ENCODE results near the gene MYCBP2. TPM values are rescaled to one million over a fixed set of nuclear protein-coding genes. Genes with fewer than 3 reads are reported as not detected.

Gene MYCBP2
- total RNA-seq, 1 experiment from 2014 or later, result 57.8 TPM

DNA sequence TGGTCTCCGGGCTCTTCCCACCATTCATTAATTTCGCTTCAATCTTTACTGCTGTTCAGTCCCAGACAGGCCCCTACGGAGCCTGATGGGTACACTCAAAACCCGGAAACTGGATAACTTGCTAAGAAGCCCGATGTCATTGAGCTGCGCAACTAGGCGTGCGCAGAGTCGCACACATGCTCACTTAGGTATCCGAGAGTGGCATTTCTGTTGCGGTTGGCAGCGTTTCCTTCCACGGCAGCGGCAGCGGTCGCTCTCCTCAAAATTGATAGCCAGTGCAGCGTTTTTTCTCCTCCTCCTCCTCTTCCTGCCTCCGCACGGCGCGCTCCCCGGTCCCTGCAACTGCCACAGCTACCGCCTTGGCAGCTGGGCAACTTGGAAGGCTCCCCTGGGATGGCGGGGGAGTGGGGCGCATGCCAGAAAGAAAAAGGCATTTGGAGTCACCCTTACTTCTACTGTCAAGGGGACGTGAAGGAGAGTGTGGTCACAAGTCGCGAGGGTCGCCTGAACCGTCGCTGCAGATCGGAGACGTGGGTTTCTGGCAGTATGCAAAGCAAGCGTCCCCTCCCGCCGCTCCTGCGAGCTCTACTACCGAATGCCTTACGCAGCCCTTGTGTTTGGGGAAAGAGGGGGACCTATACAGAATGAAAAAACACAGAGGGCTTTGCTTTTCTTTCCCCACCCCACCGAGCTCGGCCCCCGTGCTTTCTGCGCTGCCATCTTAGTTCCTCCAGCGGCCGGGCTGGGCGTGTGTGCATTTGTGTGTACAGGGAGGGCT is 2.4 kb upstream of the MYCBP2 start:
- TF ChIP-seq EZH2 (IDR thresholded peaks at IDR 0.05; ENCODE audit: borderline replicate concordance, low read depth, low read length, poor library complexity, severe bottlenecking), result no peak
- TF ChIP-seq, protein P1, sequence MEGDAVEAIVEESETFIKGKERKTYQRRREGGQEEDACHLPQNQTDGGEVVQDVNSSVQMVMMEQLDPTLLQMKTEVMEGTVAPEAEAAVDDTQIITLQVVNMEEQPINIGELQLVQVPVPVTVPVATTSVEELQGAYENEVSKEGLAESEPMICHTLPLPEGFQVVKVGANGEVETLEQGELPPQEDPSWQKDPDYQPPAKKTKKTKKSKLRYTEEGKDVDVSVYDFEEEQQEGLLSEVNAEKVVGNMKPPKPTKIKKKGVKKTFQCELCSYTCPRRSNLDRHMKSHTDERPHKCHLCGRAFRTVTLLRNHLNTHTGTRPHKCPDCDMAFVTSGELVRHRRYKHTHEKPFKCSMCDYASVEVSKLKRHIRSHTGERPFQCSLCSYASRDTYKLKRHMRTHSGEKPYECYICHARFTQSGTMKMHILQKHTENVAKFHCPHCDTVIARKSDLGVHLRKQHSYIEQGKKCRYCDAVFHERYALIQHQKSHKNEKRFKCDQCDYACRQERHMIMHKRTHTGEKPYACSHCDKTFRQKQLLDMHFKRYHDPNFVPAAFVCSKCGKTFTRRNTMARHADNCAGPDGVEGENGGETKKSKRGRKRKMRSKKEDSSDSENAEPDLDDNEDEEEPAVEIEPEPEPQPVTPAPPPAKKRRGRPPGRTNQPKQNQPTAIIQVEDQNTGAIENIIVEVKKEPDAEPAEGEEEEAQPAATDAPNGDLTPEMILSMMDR (conservative IDR thresholded peaks at IDR 0.05; ENCODE audit: low read depth, low read length), result no peak
- CTCF ChIA-PET, result no interaction called here
- intact Hi-C loops (cut with micrococcal nuclease; ENCODE audit: unreplicated experiment), result loop anchor here (5.0 to 10.0 kb wide), 4 partner anchors 148 to 368 kb away; partner anchors contain the start of genes FBXL3 and SLAIN1

DNA sequence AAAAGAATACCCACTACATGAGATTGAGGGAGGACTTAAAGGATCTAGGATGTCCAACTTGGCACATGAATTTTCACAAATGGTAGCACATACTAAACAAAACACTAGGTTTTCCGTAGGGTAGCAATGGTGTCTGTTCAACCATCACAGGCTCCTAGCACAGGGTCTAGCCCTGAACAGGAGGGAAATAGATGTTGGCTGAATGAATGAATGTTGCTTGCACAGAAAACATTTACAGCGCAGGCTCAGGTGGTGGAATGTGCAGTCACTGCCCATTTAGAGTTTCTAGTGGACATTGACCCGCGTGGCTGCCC is 1.9 kb upstream of the MYCBP2 start:
- H3K9me3 ChIP-seq (ENCODE audit: low read depth, low read length, poor library complexity, severe bottlenecking), result no peaks in the 10 kb centered on the region
- H3K4me3 ChIP-seq (ENCODE audit: low read depth, low read length, poor library complexity, severe bottlenecking), result peak overlapping the region; percentile 80
- BruUV-seq (replicated peaks), result no TSS peak
- H3K4me1 ChIP-seq (ENCODE audit: insufficient read depth, low read length, poor library complexity, severe bottlenecking), result peaks cover 20% of the 10 kb centered on the region
- TF ChIP-seq, protein P1 (conservative IDR thresholded peaks at IDR 0.05; ENCODE audit: low read depth, low read length), result no peak
- TF ChIP-seq EZH2 (IDR thresholded peaks at IDR 0.05; ENCODE audit: borderline replicate concordance, low read depth, low read length, poor library complexity, severe bottlenecking), result no peak
- POLR2A ChIA-PET (ENCODE audit: low non-redundant PET), result no interaction called here
- H3K36me3 ChIP-seq (ENCODE audit: insufficient read depth, low read length, poor library complexity, severe bottlenecking), result no peaks in the 10 kb centered on the region
- no peak for DNase-seq (ENCODE audit: low spot score)
- H3K27ac ChIP-seq (ENCODE audit: low read depth, low read length, poor library complexity, severe bottlenecking), result peak overlapping the region; percentile 89
- no peaks in the 10 kb centered on the region for H3K27me3 ChIP-seq (replicated peaks; ENCODE audit: insufficient read depth, low read depth, low read length, poor library complexity)
- CTCF ChIA-PET, result no interaction called here
- intact Hi-C loops (cut with micrococcal nuclease; ENCODE audit: unreplicated experiment), result loop anchor here (5.0 to 10.0 kb wide), 4 partner anchors 149 to 369 kb away; partner anchors contain the start of genes FBXL3 and SLAIN1

More for the DNA sequence above, 2.4 kb upstream of the MYCBP2 start:
- Histone ChIP-seq H3K27me3 (replicated peaks; ENCODE audit: insufficient read depth, low read depth, low read length, poor library complexity) (no peaks in the 10 kb centered on the region), H3K36me3 (ENCODE audit: insufficient read depth, low read length, poor library complexity, severe bottlenecking) (no peaks in the 10 kb centered on the region), H3K4me1 (ENCODE audit: insufficient read depth, low read length, poor library complexity, severe bottlenecking) (peaks cover 20% of the 10 kb centered on the region), H3K4me3 (ENCODE audit: low read depth, low read length, poor library complexity, severe bottlenecking) (peak overlapping the region; percentile 80), H3K27ac (ENCODE audit: low read depth, low read length, poor library complexity, severe bottlenecking) (peak overlapping the region; percentile 89), H3K9me3 (ENCODE audit: low read depth, low read length, poor library complexity, severe bottlenecking) (no peaks in the 10 kb centered on the region)
- POLR2A ChIA-PET (ENCODE audit: low non-redundant PET), result no interaction called here
- BruUV-seq (replicated peaks), result no TSS peak
- DNase-seq (ENCODE audit: low spot score), result peak; percentile 97

DNA sequence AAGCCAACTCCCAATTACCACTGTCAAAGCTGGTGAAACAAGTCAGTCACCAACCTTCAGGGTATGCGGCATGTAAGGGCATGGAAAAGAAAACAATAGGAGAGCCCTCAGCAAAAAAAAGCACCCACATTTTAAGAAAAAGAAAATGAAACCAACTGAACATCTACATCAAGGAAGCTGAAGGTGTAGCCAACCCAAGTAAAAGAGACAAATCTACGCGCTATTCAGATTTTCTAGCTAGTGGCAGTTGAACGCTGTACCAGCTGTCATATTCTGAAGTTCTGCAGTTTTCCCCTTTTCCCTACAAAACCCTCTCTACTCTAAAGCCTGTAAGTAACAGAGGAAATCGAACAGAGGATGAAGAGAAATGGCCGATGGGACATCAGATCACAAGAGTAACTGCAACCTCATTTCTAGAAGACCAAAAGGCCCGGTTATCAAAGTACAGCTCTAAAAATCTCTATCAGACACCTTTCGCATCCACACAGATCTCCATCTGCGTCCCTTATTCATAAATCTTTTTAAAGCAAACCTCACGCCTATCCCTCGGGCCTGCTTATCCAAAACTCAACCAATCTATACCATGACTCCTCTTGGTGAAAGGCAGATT is 1.4 kb downstream of the MYCBP2 start:
- Histone ChIP-seq H3K27me3 (replicated peaks; ENCODE audit: insufficient read depth, low read depth, low read length, poor library complexity) (no peaks in the 10 kb centered on the region), H3K4me1 (ENCODE audit: insufficient read depth, low read length, poor library complexity, severe bottlenecking) (peaks cover 15% of the 10 kb centered on the region), H3K9me3 (ENCODE audit: low read depth, low read length, poor library complexity, severe bottlenecking) (no peaks in the 10 kb centered on the region), H3K27ac (ENCODE audit: low read depth, low read length, poor library complexity, severe bottlenecking) (no peak overlapping the region), H3K36me3 (ENCODE audit: insufficient read depth, low read length, poor library complexity, severe bottlenecking) (no peaks in the 10 kb centered on the region), H3K4me3 (ENCODE audit: low read depth, low read length, poor library complexity, severe bottlenecking) (peak overlapping the region; percentile 78)
- ChIA-PET CTCF (no interaction called here), POLR2A (ENCODE audit: low non-redundant PET) (no interaction called here)
- no peak for TF ChIP-seq EZH2 (IDR thresholded peaks at IDR 0.05; ENCODE audit: borderline replicate concordance, low read depth, low read length, poor library complexity, severe bottlenecking)
- TF ChIP-seq, protein P1 (conservative IDR thresholded peaks at IDR 0.05; ENCODE audit: low read depth, low read length), result no peak
- intact Hi-C loops (cut with micrococcal nuclease; ENCODE audit: unreplicated experiment), result loop anchor here (5.0 to 10.0 kb wide), 4 partner anchors 152 to 372 kb away; partner anchors contain the start of genes FBXL3 and SLAIN1
- BruUV-seq (replicated peaks), result TSS peak; percentile 61
- DNase-seq (ENCODE audit: low spot score), result no peak
